ENCODE data around the gene ADRM1. TPM values are rescaled to one million over a fixed set of nuclear protein-coding genes. Genes with fewer than 3 reads are reported as not detected.

Gene ADRM1
- total and polyA plus RNA-seq, 3 experiments from 2014 or later = 101 to 166 (median 159) TPM

DNA sequence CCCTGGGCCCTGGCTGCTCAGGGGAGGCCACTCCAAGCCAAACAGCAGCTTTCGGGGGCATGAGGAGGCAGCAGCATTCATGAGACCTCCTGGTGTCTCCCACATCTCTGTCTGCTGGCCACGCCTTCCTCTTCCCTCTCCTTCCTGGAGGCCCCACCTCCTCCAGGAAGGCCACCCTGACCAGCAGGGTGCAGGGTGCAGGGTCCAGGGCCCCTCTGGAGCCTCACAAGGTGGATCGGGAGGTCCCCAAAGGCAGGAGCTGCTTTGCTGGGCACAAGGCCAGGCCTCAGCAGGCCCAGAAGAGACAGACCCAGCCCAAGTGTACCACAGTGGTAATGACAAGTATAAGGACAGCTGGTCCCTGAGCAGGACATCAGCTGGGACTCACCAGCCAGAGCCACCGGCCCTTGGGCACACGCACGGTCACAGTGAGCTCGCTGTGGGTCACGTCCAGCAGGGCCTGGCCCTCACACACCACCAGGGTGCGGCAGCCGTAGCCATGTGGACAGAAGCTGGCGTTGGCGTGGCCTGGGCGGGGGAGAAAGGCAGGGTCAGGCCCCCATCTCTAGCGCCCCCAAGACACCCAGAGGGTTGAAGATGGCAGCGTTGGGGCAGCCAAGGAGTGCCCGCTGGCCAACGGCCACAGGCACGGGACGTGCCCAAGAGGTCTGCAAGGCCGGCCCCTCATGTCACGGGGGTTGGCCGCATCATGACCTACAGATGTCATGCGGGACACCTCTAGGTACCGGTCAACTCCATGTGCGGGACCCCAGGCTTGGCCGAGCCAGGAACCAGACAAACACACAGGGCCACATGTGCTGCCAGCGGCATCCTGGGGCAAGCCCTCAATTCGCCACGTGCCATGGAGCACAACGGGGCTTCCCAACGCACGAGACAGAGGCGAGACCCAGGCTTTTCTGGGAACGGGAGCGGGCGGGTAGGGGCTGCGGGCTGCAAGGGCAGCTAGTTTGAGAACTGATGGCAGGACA is 26.9 kb downstream of the ADRM1 start:
- POLR2A ChIA-PET = no interaction called here

DNA sequence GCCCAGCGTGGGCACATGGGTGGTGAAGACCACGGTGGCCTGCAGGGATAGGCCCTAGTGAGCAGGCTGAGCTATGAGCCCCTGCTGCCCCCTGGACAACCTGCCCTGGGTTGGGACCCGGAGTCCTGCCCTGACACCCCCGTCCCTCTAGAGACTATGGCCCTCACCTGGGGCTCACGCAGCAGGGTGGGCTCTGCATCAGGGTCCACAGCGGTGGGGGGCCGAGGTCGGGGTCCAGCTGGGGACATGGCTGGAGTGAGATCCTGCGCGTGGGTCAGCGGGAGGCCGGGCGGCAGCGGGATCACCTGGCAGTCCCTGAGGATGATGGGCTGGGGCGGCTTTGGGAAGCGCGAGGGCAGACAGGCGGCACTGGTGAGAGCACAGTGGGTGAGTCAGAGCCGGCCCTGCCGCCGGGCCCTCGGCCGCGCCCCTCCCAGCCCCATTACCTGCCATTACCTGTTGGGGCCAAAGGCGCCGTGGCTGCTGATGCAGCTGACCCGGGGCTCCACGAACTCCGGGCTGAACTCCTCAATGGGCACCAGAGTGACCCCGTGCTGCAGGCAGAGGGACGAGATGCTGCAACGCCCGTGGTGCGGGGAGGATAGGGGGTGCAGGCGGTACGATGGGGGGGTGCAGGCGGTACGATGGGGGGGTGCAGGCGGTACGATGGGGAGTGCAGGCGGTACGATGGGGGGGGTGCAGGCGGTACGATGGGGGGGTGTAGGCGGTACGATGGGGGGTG is 27.9 kb downstream of the ADRM1 start:
- H3K27me3 Mint-ChIP-seq = no peaks in the 10 kb centered on the region
- H3K4me1 Mint-ChIP-seq = no peaks in the 10 kb centered on the region
- no peak for DNase-seq
- ChIA-PET CTCF (no interaction called here), POLR2A (no interaction called here)
- H3K9me3 Mint-ChIP-seq = no peaks in the 10 kb centered on the region
- H3K27ac Mint-ChIP-seq = no peak overlapping the region
- H3K9me3 ChIP-seq (ENCODE audit: low read length) = no peaks in the 10 kb centered on the region
- H3K27me3 ChIP-seq (ENCODE audit: insufficient read depth, low read length, poor library complexity, severe bottlenecking) = no peaks in the 10 kb centered on the region
- no peak overlapping the region for H3K4me3 ChIP-seq (ENCODE audit: low read length)
- H3K36me3 ChIP-seq (ENCODE audit: insufficient read depth, low read length) = no peaks in the 10 kb centered on the region
- no peaks in the 10 kb centered on the region for H3K4me1 ChIP-seq (ENCODE audit: insufficient read depth, low read length)
- no peak overlapping the region for H3K27ac ChIP-seq (ENCODE audit: low read depth, low read length)
- no peak overlapping the region for H3K4me3 Mint-ChIP-seq
- H3K36me3 Mint-ChIP-seq = no peaks in the 10 kb centered on the region

More for the DNA sequence above, 26.9 kb downstream of the ADRM1 start:
- DNase-seq = no peak
- Histone ChIP-seq H3K36me3 (ENCODE audit: insufficient read depth, low read length) (no peaks in the 10 kb centered on the region), H3K27me3 (ENCODE audit: insufficient read depth, low read length, poor library complexity, severe bottlenecking) (no peaks in the 10 kb centered on the region), H3K4me3 (ENCODE audit: low read length) (no peak overlapping the region), H3K9me3 (ENCODE audit: low read length) (no peaks in the 10 kb centered on the region), H3K4me1 (ENCODE audit: insufficient read depth, low read length) (no peaks in the 10 kb centered on the region), H3K27ac (ENCODE audit: low read depth, low read length) (no peak overlapping the region)
- CTCF ChIA-PET = no interaction called here
- no peak overlapping the region for H3K27ac Mint-ChIP-seq
- H3K4me3 Mint-ChIP-seq = no peak overlapping the region
- no peaks in the 10 kb centered on the region for H3K4me1 Mint-ChIP-seq
- no peaks in the 10 kb centered on the region for H3K9me3 Mint-ChIP-seq
- H3K27me3 Mint-ChIP-seq = no peaks in the 10 kb centered on the region
- no peaks in the 10 kb centered on the region for H3K36me3 Mint-ChIP-seq

DNA sequence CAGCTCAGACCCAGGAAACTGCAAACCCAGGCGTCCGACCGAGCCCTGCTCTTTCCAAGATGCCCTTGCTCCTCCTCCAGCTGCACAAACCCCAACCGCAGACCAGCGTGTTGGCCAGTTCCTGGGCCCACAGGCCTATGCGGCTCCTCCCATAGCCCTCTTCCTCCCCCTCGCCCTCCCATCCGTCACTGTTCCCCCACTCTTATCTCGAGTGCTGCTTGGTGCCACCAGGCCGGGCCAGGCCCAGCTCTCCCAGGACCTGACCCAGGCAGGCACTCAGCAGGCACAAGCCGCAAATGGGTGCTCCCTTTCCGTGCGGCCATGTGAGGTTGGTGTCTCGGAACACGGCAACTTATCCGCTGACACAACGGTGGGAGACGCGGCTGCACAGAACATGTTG is 28.6 kb downstream of the ADRM1 start:
- Mint-ChIP-seq H3K4me1 (no peaks in the 10 kb centered on the region), H3K27ac (no peak overlapping the region), H3K4me3 (no peak overlapping the region), H3K27me3 (no peaks in the 10 kb centered on the region), H3K9me3 (no peaks in the 10 kb centered on the region), H3K36me3 (no peaks in the 10 kb centered on the region)
- Histone ChIP-seq H3K4me1 (ENCODE audit: insufficient read depth, low read length) (no peaks in the 10 kb centered on the region), H3K27ac (ENCODE audit: low read depth, low read length) (no peak overlapping the region), H3K9me3 (ENCODE audit: low read length) (no peaks in the 10 kb centered on the region), H3K36me3 (ENCODE audit: insufficient read depth, low read length) (no peaks in the 10 kb centered on the region), H3K4me3 (ENCODE audit: low read length) (no peak overlapping the region), H3K27me3 (ENCODE audit: insufficient read depth, low read length, poor library complexity, severe bottlenecking) (no peaks in the 10 kb centered on the region)
- POLR2A ChIA-PET = no interaction called here
- DNase-seq = no peak
- CTCF ChIA-PET = interaction anchor here (0.7 kb wide), 1 partner anchor 12 kb away, joined by 3 read pairs; no protein-coding TSS in a partner anchor

DNA sequence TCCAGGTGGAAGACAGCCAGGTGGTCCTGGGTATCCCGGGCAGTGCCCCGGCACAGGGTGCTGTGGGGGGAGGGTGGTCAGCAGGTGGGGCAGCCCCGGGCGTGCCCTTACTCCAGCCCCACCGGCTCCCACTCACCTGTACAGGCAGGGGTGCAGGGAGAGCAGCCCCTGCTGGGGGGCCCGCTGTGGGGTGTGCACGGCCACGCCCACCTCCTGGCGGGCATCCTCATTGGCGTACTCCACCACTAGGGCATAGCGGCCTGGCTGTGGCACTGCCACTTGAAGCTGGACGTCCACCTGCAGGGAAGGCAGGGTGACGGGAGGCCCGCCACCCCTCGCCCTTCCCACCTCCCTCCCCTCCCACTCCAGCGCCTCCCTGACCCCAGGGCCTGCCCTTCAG is 29.6 kb downstream of the ADRM1 start:
- H3K4me1 Mint-ChIP-seq = no peaks in the 10 kb centered on the region
- no peaks in the 10 kb centered on the region for H3K27me3 ChIP-seq (ENCODE audit: insufficient read depth, low read length, poor library complexity, severe bottlenecking)
- DNase-seq = no peak
- CTCF ChIA-PET = no interaction called here
- no peak overlapping the region for H3K4me3 ChIP-seq (ENCODE audit: low read length)
- POLR2A ChIA-PET = no interaction called here
- no peak overlapping the region for H3K27ac Mint-ChIP-seq
- no peaks in the 10 kb centered on the region for H3K9me3 Mint-ChIP-seq
- no peak overlapping the region for H3K4me3 Mint-ChIP-seq
- no peaks in the 10 kb centered on the region for H3K36me3 Mint-ChIP-seq
- no peaks in the 10 kb centered on the region for H3K9me3 ChIP-seq (ENCODE audit: low read length)
- no peaks in the 10 kb centered on the region for H3K27me3 Mint-ChIP-seq
- no peaks in the 10 kb centered on the region for H3K4me1 ChIP-seq (ENCODE audit: insufficient read depth, low read length)
- no peaks in the 10 kb centered on the region for H3K36me3 ChIP-seq (ENCODE audit: insufficient read depth, low read length)
- no peak overlapping the region for H3K27ac ChIP-seq (ENCODE audit: low read depth, low read length)

DNA sequence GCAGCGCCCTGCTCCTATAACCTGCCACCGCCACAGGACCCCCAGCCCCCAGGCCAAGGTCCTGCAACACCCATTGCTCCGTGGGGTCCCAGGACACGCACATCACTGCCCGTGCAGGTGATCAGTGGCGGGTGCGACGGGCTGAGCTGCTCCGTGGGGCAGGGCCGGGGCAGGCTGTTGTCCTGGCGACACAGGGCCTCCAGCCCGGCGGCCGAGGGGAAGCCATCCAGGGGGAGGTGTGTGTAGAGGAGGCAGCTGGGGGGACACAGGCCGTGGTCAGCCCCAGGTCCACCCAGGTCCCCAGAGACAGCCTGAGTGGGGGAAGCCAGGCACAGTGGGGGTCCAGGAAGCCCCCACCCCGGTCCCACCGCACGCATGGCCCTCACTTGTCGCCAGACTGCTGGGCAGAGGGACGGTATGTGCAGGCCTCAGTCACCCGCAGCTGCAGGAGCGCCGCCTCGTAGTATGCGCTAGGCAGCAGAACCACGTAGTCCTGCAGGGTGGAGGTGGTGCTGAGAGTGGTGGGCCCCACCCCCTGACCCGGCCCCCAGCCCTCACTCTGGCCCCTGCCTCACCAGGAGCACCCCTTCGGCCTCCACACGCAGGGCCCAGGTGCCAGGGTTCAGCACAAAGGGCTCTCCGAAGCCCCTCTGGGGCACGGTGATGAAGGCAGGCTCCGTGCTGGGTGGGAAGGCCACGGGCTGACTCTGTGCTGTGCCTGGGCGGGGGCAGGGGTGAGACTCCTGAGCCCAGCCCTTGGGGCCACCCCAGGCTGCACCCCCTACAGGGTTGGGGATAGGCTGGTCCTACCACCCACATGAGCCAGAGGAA is 30.4 kb downstream of the ADRM1 start:
- H3K9me3 Mint-ChIP-seq = no peaks in the 10 kb centered on the region

DNA sequence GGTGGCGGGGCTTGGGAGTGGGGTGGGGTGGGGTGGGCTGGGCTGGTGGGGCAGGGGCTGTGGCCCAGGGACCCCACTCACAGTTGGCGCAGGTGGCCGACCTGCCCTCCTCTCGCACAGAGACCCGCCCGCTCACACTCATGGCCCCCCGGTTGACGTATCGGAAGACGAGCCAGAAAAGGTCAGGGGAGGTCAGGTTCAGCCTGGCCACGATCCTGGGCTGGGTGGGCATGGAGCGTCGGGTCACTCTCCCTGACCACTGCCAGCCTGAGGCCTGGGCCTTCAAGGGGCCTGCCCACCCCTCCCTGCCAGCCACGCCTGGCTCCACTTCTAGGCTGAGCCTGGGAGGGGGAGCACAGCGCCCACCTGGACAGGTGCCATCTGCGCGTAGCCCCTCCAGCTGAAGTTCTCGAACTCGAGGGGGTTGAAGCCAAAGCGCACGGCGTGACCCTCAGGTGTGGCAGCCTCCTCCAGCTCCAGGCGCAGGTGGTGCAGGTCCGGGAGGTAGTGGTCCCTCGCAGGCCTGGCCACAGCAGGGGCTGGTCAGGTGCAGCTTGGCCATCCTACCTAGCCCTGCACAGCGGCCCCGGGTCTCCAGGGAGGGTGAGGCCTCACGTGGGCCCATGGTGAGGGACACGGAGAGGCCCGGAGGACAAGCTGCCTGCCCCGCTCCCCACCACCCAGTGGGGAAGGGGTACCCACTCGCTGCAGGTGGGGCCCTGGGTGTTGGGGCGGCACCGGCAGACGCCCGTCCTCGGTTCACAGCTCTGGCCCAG is 31.2 kb downstream of the ADRM1 start:
- Histone ChIP-seq H3K27ac (ENCODE audit: low read depth, low read length) (no peak overlapping the region), H3K4me3 (ENCODE audit: low read length) (no peak overlapping the region), H3K27me3 (ENCODE audit: insufficient read depth, low read length, poor library complexity, severe bottlenecking) (no peaks in the 10 kb centered on the region), H3K9me3 (ENCODE audit: low read length) (no peaks in the 10 kb centered on the region), H3K4me1 (ENCODE audit: insufficient read depth, low read length) (no peaks in the 10 kb centered on the region), H3K36me3 (ENCODE audit: insufficient read depth, low read length) (no peaks in the 10 kb centered on the region)
- no peaks in the 10 kb centered on the region for H3K9me3 Mint-ChIP-seq
- no peaks in the 10 kb centered on the region for H3K36me3 Mint-ChIP-seq
- ChIA-PET CTCF (no interaction called here), POLR2A (no interaction called here)
- H3K4me1 Mint-ChIP-seq = no peaks in the 10 kb centered on the region
- H3K4me3 Mint-ChIP-seq = no peak overlapping the region
- H3K27me3 Mint-ChIP-seq = peaks cover 0 to 3% of the 10 kb centered on the region in 2 donors
- no peak overlapping the region for H3K27ac Mint-ChIP-seq
- DNase-seq = no peak

More for the DNA sequence above, 30.4 kb downstream of the ADRM1 start:
- peaks cover 0 to 3% of the 10 kb centered on the region in 2 donors for H3K27me3 Mint-ChIP-seq
- Histone ChIP-seq H3K4me3 (ENCODE audit: low read length) (no peak overlapping the region), H3K4me1 (ENCODE audit: insufficient read depth, low read length) (no peaks in the 10 kb centered on the region), H3K27ac (ENCODE audit: low read depth, low read length) (no peak overlapping the region), H3K36me3 (ENCODE audit: insufficient read depth, low read length) (no peaks in the 10 kb centered on the region), H3K9me3 (ENCODE audit: low read length) (no peaks in the 10 kb centered on the region), H3K27me3 (ENCODE audit: insufficient read depth, low read length, poor library complexity, severe bottlenecking) (no peaks in the 10 kb centered on the region)
- H3K4me1 Mint-ChIP-seq = no peaks in the 10 kb centered on the region
- no peak overlapping the region for H3K27ac Mint-ChIP-seq
- H3K4me3 Mint-ChIP-seq = no peak overlapping the region
- H3K36me3 Mint-ChIP-seq = no peaks in the 10 kb centered on the region
- POLR2A ChIA-PET = no interaction called here
- CTCF ChIA-PET = no interaction called here
- no peak for DNase-seq

DNA sequence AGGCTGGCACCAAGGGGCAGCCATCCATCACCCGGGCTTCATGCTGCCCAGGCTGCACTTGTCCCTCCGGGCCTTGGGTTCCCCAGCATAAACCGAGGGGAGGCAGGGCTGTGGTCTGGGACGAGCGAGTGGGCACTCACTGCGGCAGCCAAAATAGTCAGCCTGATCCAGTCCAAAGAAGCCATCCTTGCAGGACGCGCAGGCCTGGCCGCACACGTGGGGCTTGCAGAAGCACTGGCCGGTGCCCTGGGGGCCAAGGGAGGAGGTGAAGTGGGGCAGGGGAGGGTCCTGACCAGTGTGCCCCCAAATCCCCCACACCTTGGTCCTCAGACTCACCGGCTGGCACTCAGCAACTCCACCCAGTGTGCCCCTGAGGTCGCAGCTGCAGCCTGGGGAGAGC is 32.1 kb downstream of the ADRM1 start:
- Histone ChIP-seq H3K27ac (ENCODE audit: low read depth, low read length) (no peak overlapping the region), H3K36me3 (ENCODE audit: insufficient read depth, low read length) (no peaks in the 10 kb centered on the region), H3K4me3 (ENCODE audit: low read length) (no peak overlapping the region), H3K27me3 (ENCODE audit: insufficient read depth, low read length, poor library complexity, severe bottlenecking) (no peaks in the 10 kb centered on the region), H3K4me1 (ENCODE audit: insufficient read depth, low read length) (no peaks in the 10 kb centered on the region), H3K9me3 (ENCODE audit: low read length) (no peaks in the 10 kb centered on the region)
- H3K4me3 Mint-ChIP-seq = no peak overlapping the region
- H3K27me3 Mint-ChIP-seq = peaks cover 0 to 7% of the 10 kb centered on the region in 2 donors
- peaks cover 0 to 5% (median 0%) of the 10 kb centered on the region in 3 donors for H3K36me3 Mint-ChIP-seq
- no peak for DNase-seq
- no peaks in the 10 kb centered on the region for H3K4me1 Mint-ChIP-seq
- CTCF ChIA-PET = no interaction called here
- POLR2A ChIA-PET = no interaction called here
- no peak overlapping the region for H3K27ac Mint-ChIP-seq
- peaks cover 0 to under 1% (median 0%) of the 10 kb centered on the region in 5 donors for H3K9me3 Mint-ChIP-seq

Measured in CD8-positive, alpha-beta memory T cell (primary cell).